Activated CD4-positive, alpha-beta memory T cell treated with anti-CD3 and anti-CD28 coated beads for 36 hours (primary cell): ENCODE measurements around the gene MAPK8IP1. TPM values are rescaled to one million over a fixed set of nuclear protein-coding genes. Genes with fewer than 3 reads are reported as not detected.
A peak's percentile ranks its signal among the peaks of the same experiment; 100 is the strongest.

Experiments
- CTCF ChIA-PET: fragments of 350-600 bp; sonication (Branson Sonifier 250); formaldehyde crosslinking; loops from one replicate; lab custom pipeline; 2021; ENCODE audit warnings: antibody characterized with exemption, inconsistent platforms; lab: Charles Lee
- POLR2A ChIA-PET: fragments of 350-600 bp; sonication (Branson Sonifier 250); formaldehyde crosslinking; loops from one replicate; lab custom pipeline; 2021; ENCODE audit warnings: antibody characterized with exemption; lab: Charles Lee
- DNase-seq: peaks from one replicate; pipeline ENCODE4 v3.0.0-alpha.2; 2020
- H3K27ac Mint-ChIP-seq: one replicate; pipeline ENCODE4 v1.8.0; 2021; ENCODE audit warnings: mixed read lengths
- H3K27me3 Mint-ChIP-seq: one replicate; pipeline ENCODE4 v1.8.0; 2021; ENCODE audit warnings: mixed read lengths
- H3K36me3 Mint-ChIP-seq: one replicate; pipeline ENCODE4 v1.8.0; 2021; ENCODE audit warnings: mixed read lengths
- H3K4me1 Mint-ChIP-seq: one replicate; pipeline ENCODE4 v1.8.0; 2021; ENCODE audit warnings: low read depth, mixed read lengths
- H3K4me3 Mint-ChIP-seq: one replicate; pipeline ENCODE4 v1.8.0; 2021; ENCODE audit warnings: mild to moderate bottlenecking, mixed read lengths
- H3K9me3 Mint-ChIP-seq: one replicate; pipeline ENCODE4 v1.8.0; 2021; ENCODE audit warnings: mixed read lengths
- intact Hi-C: fragments of 100-400 bp; cut with micrococcal nuclease; formaldehyde crosslinking; loops from one replicate; pipeline ENCODE4 v1.15.1; 2023
- total RNA-seq, 2 experiments: library from RNA; stranded (reverse); gene quantifications; one replicate each; pipeline ENCODE4 v1.2.3, GENCODE V29; 2021

MAPK8IP1 gene
- total RNA-seq, 2 experiments from 2014 or later = 0.43 to 0.58 TPM

GRCh38 chr11:45906965-45907611, 21.6 kb downstream of the MAPK8IP1 start, which contains the start of gene FREY1:
Gene FREY1, minus strand, starts transcription at chr11:45907271. Its CDS starts 26 bp downstream, at chr11:45907245.
- CTCF ChIA-PET = no interaction called here
- Mint-ChIP-seq H3K36me3 (peaks cover 8% of the 10 kb centered on the region), H3K4me3 (no peak within 1 kb of the TSS), H3K4me1 (peaks cover 4% of the 10 kb centered on the region), H3K9me3 (no peaks in the 10 kb centered on the region), H3K27ac (no peak within 1 kb of the TSS), H3K27me3 (no peaks in the 10 kb centered on the region)
- no peak for DNase-seq
- POLR2A ChIA-PET = no interaction called here
- intact Hi-C loops = no loop called here

- ChIA-PET CTCF (no interaction called here), POLR2A (no interaction called here)
- Mint-ChIP-seq H3K4me3 (no peak overlapping the region), H3K36me3 (peaks cover 8% of the 10 kb centered on the region), H3K4me1 (peaks cover 4% of the 10 kb centered on the region), H3K27ac (no peak overlapping the region), H3K9me3 (no peaks in the 10 kb centered on the region), H3K27me3 (no peaks in the 10 kb centered on the region)
- no peak for DNase-seq
- intact Hi-C loops = no loop called here
Observed at GRCh38 chr11:45907911-45908370, 22.5 kb downstream of the MAPK8IP1 start.

GRCh38 chr11:45909594-45910475, 24.4 kb downstream of the MAPK8IP1 start:
- DNase-seq = no peak
- Mint-ChIP-seq H3K27me3 (no peaks in the 10 kb centered on the region), H3K36me3 (peaks cover 12% of the 10 kb centered on the region), H3K4me1 (peaks cover 4% of the 10 kb centered on the region), H3K27ac (no peak overlapping the region), H3K9me3 (no peaks in the 10 kb centered on the region), H3K4me3 (no peak overlapping the region)
- intact Hi-C loops = no loop called here
- ChIA-PET CTCF (no interaction called here), POLR2A (interaction anchor here (0.6 to 1.0 kb wide), 2 partner anchors 8 to 38 kb away, joined by 3 read pairs; partner anchors contain the start of gene PEX16)

- no peaks in the 10 kb centered on the region for H3K9me3 Mint-ChIP-seq
- CTCF ChIA-PET = no interaction called here
- H3K27ac Mint-ChIP-seq = no peak overlapping the region
- no peak for DNase-seq
- peaks cover 6% of the 10 kb centered on the region for H3K4me1 Mint-ChIP-seq
- intact Hi-C loops = no loop called here
- no peaks in the 10 kb centered on the region for H3K27me3 Mint-ChIP-seq
- peaks cover 13% of the 10 kb centered on the region for H3K36me3 Mint-ChIP-seq
- H3K4me3 Mint-ChIP-seq = no peak overlapping the region
- POLR2A ChIA-PET = no interaction called here
Observed at GRCh38 chr11:45910623-45911022, 25.2 kb downstream of the MAPK8IP1 start.

GRCh38 chr11:45913514-45913913, 28.1 kb downstream of the MAPK8IP1 start:
- DNase-seq = no peak
- H3K36me3 Mint-ChIP-seq = peaks cover 20% of the 10 kb centered on the region
- no peak overlapping the region for H3K4me3 Mint-ChIP-seq
- peaks cover 15% of the 10 kb centered on the region for H3K4me1 Mint-ChIP-seq
- ChIA-PET POLR2A (no interaction called here), CTCF (no interaction called here)
- H3K27me3 Mint-ChIP-seq = no peaks in the 10 kb centered on the region
- intact Hi-C loops = no loop called here
- H3K27ac Mint-ChIP-seq = no peak overlapping the region
- no peaks in the 10 kb centered on the region for H3K9me3 Mint-ChIP-seq

GRCh38 chr11:45913942-45914635, 28.6 kb downstream of the MAPK8IP1 start:
- no peak for DNase-seq
- no peak overlapping the region for H3K4me3 Mint-ChIP-seq
- intact Hi-C loops = no loop called here
- no peaks in the 10 kb centered on the region for H3K9me3 Mint-ChIP-seq
- peaks cover 20% of the 10 kb centered on the region for H3K36me3 Mint-ChIP-seq
- ChIA-PET CTCF (no interaction called here), POLR2A (no interaction called here)
- H3K4me1 Mint-ChIP-seq = peaks cover 20% of the 10 kb centered on the region
- no peaks in the 10 kb centered on the region for H3K27me3 Mint-ChIP-seq
- H3K27ac Mint-ChIP-seq = no peak overlapping the region

- intact Hi-C loops = loop anchor here (5.0 kb wide), 2 partner anchors 207 to 1348 kb away; partner anchors contain the start of genes CD82 and PHF21A
Observed at GRCh38 chr11:45915446-45915845, 30.0 kb downstream of the MAPK8IP1 start.

GRCh38 chr11:45917286-45917622, 31.8 kb downstream of the MAPK8IP1 start:
- Mint-ChIP-seq H3K27me3 (peaks cover 3% of the 10 kb centered on the region), H3K4me3 (peak overlapping the region; percentile 96), H3K36me3 (peaks cover 12% of the 10 kb centered on the region), H3K27ac (peak overlapping the region; percentile 96), H3K4me1 (peaks cover 26% of the 10 kb centered on the region), H3K9me3 (no peaks in the 10 kb centered on the region)
- intact Hi-C loops = loop anchor here (5.0 kb wide), 2 partner anchors 205 to 1350 kb away; partner anchors contain the start of genes CD82 and PHF21A
- POLR2A ChIA-PET = interaction anchor here (2.0 to 2.2 kb wide), 2 partner anchors 10 to 70 kb away, joined by 5 to 7 read pairs; partner anchors contain the start of gene CRY2
- peak; percentile 42 for DNase-seq
- CTCF ChIA-PET = interaction anchor here (0.6 to 2.2 kb wide), 3 partner anchors 71 to 89 kb away, joined by 3 to 7 read pairs (median 6); no protein-coding TSS in a partner anchor

More at GRCh38 chr11:45915446-45915845, 30.0 kb downstream of the MAPK8IP1 start:
- POLR2A ChIA-PET = no interaction called here
- H3K9me3 Mint-ChIP-seq = no peaks in the 10 kb centered on the region
- peaks cover 20% of the 10 kb centered on the region for H3K36me3 Mint-ChIP-seq
- no peaks in the 10 kb centered on the region for H3K27me3 Mint-ChIP-seq
- H3K27ac Mint-ChIP-seq = no peak overlapping the region
- H3K4me1 Mint-ChIP-seq = peaks cover 26% of the 10 kb centered on the region
- CTCF ChIA-PET = no interaction called here
- DNase-seq = no peak
- H3K4me3 Mint-ChIP-seq = no peak overlapping the region

- Mint-ChIP-seq H3K4me3 (peak within 1 kb of the TSS; percentile 96), H3K36me3 (peaks cover 12% of the 10 kb centered on the region), H3K4me1 (peaks cover 26% of the 10 kb centered on the region), H3K27me3 (peaks cover 3% of the 10 kb centered on the region), H3K9me3 (no peaks in the 10 kb centered on the region), H3K27ac (peak within 1 kb of the TSS; percentile 96)
- ChIA-PET CTCF (interaction anchor here (0.6 to 2.2 kb wide), 7 partner anchors 71 to 320 kb away, joined by 3 to 7 read pairs (median 4); no protein-coding TSS in a partner anchor), POLR2A (interaction anchor here (0.7 to 2.2 kb wide), 6 partner anchors 8 to 321 kb away, joined by 3 to 7 read pairs (median 4); partner anchors contain the start of gene CRY2)
- peak; percentile 98 for DNase-seq
- intact Hi-C loops = loop anchor here (1.0 to 5.0 kb wide), 6 partner anchors 70 to 1350 kb away; partner anchors contain the start of genes ARHGAP1, CD82, CRY2 and PHF21A
Observed at GRCh38 chr11:45917623-45918330, 32.3 kb downstream of the MAPK8IP1 start, which contains the start of gene PEX16. Gene PEX16, minus strand, starts transcription at chr11:45917877. Its CDS starts 66 bp downstream, at chr11:45917811.

- Mint-ChIP-seq H3K36me3 (peaks cover 12% of the 10 kb centered on the region), H3K9me3 (no peaks in the 10 kb centered on the region), H3K27ac (peak overlapping the region; percentile 96), H3K4me1 (peaks cover 28% of the 10 kb centered on the region), H3K4me3 (peak overlapping the region; percentile 96), H3K27me3 (peaks cover 6% of the 10 kb centered on the region)
- intact Hi-C loops = loop anchor here (1.0 to 5.0 kb wide), 6 partner anchors 71 to 1351 kb away; partner anchors contain the start of genes ARHGAP1, CD82, CRY2 and PHF21A
- ChIA-PET POLR2A (interaction anchor here (0.7 to 2.2 kb wide), 6 partner anchors 9 to 320 kb away, joined by 3 to 7 read pairs (median 4); partner anchors contain the start of gene CRY2), CTCF (interaction anchor here (0.6 to 2.2 kb wide), 7 partner anchors 59 to 320 kb away, joined by 3 to 7 read pairs (median 4); no protein-coding TSS in a partner anchor)
- DNase-seq = peak; percentile 83
Observed at GRCh38 chr11:45918331-45918941, 33.0 kb downstream of the MAPK8IP1 start.
